ENCODE measurements around the gene INSL6. TPM values are rescaled to one million over a fixed set of nuclear protein-coding genes. Genes with fewer than 3 reads are reported as not detected.

The INSL6 gene, protein sequence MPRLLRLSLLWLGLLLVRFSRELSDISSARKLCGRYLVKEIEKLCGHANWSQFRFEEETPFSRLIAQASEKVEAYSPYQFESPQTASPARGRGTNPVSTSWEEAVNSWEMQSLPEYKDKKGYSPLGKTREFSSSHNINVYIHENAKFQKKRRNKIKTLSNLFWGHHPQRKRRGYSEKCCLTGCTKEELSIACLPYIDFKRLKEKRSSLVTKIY
- polyA plus RNA-seq (2012; rRNA removed): not detected in 2 replicates
- not detected in 2 replicates for polyA plus RNA-seq (2012; cell fraction: cytosol; rRNA removed)
- not detected in 2 replicates for polyA plus RNA-seq (2012; cell fraction: nucleus; rRNA removed)

DNA sequence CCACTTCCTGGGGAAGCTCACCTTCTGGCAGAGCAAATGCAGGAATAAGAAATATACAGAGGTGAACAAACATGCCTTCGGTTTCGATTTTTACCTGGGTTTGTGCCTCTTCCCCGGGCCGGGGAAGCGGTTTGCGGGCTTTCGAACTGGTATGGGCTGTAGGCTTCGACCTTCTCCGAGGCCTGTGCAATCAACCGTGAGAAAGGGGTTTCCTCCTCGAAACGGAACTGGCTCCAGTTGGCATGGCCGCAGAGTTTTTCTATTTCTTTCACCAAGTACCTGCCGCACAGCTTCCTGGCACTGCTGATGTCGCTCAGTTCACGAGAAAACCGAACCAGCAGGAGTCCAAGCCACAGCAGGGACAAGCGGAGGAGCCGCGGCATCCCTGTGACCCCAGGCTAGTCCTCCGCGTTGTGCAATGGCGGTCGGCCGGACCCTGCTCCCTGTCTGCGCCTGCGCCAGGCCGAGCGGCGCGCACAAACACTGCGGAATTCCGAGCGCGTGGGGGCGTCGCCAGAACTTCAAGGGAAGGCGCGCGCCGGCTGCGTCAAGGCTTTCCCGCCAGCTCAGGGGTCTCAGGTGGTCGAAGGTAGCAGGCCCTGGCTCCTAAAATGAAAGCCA lies at the start of gene INSL6:
Gene INSL6, minus strand, starts transcription at position 420 of the 621 bp plus-strand sequence. Its CDS starts 37 bp downstream, at position 383.
- Histone ChIP-seq H3K9me2 (no peaks in the 10 kb centered on the region), H3K4me2 (no peak within 1 kb of the TSS), H4K20me1 (ENCODE audit: insufficient read depth) (no peaks in the 10 kb centered on the region), H3K36me3 (replicated peaks in 1 of 2; ENCODE audit: control insufficient read depth in 1 of 2, insufficient read depth in 2 of 2, low read length in 1 of 2) (no peaks in the 10 kb centered on the region), H2AFZ (ENCODE audit: low read depth) (peak within 1 kb of the TSS; percentile 34; the same call in 1 of the 2 replicates), H3K4me3 (ENCODE audit: low read depth in 2 of 2, low read length in 1 of 2) (peak within 1 kb of the TSS in 1 of 2 experiments; percentile 40; a peak in 1 of 4 replicates), H3K79me2 (ENCODE audit: insufficient read depth) (no peaks in the 10 kb centered on the region), H3K9ac (no peak within 1 kb of the TSS), H3F3A (replicated peaks; ENCODE audit: insufficient read depth) (no peaks in the 10 kb centered on the region), H3K27ac (ENCODE audit: low read depth in 2 of 2, low read length in 1 of 2) (no peak within 1 kb of the TSS), H3K27me3 (ENCODE audit: insufficient read depth) (no peaks in the 10 kb centered on the region), H3K4me1 (ENCODE audit: control insufficient read depth in 1 of 2, insufficient read depth in 2 of 2, low read depth in 1 of 2, low read length in 1 of 2) (no peaks in the 10 kb centered on the region), H3K9me3 (no peaks in the 10 kb centered on the region)
- ChIA-PET CTCF (interaction anchor here (0.7 to 2.6 kb wide), 34 partner anchors 9 to 1457 kb away, joined by 3 to 71 read pairs (median 4); partner anchors contain the start of genes CD274 and PLGRKT), POLR2A (no interaction called here)
- no peak for DNase-seq
- 89% methylated on average over 43 of the region's 44 CpGs for WGBS (ENCODE audit: low lambda C conversion rate)
- TF ChIP-seq, protein P1, sequence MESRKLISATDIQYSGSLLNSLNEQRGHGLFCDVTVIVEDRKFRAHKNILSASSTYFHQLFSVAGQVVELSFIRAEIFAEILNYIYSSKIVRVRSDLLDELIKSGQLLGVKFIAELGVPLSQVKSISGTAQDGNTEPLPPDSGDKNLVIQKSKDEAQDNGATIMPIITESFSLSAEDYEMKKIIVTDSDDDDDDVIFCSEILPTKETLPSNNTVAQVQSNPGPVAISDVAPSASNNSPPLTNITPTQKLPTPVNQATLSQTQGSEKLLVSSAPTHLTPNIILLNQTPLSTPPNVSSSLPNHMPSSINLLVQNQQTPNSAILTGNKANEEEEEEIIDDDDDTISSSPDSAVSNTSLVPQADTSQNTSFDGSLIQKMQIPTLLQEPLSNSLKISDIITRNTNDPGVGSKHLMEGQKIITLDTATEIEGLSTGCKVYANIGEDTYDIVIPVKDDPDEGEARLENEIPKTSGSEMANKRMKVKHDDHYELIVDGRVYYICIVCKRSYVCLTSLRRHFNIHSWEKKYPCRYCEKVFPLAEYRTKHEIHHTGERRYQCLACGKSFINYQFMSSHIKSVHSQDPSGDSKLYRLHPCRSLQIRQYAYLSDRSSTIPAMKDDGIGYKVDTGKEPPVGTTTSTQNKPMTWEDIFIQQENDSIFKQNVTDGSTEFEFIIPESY (IDR thresholded peaks at IDR 0.05; ENCODE audit: borderline replicate concordance, low read depth): no peak
- TF ChIP-seq RFX5 (IDR thresholded peaks at IDR 0.05; ENCODE audit: low read length): no peak
- TF ChIP-seq FOXM1 (IDR thresholded peaks at IDR 0.05; ENCODE audit: low read depth): no peak
- TF ChIP-seq, protein P2, sequence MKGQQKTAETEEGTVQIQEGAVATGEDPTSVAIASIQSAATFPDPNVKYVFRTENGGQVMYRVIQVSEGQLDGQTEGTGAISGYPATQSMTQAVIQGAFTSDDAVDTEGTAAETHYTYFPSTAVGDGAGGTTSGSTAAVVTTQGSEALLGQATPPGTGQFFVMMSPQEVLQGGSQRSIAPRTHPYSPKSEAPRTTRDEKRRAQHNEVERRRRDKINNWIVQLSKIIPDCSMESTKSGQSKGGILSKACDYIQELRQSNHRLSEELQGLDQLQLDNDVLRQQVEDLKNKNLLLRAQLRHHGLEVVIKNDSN (IDR thresholded peaks at IDR 0.05; ENCODE audit: borderline replicate concordance, low read depth): no peak
- no peak for TF ChIP-seq TEAD4 (IDR thresholded peaks at IDR 0.05; ENCODE audit: borderline replicate concordance, insufficient read depth)
- no peak for TF ChIP-seq SMC3 (IDR thresholded peaks at IDR 0.05; ENCODE audit: low read depth, low read length)
- no peak for TF ChIP-seq TCF12 (IDR thresholded peaks at IDR 0.05)
- TF ChIP-seq NFIC (IDR thresholded peaks at IDR 0.05; ENCODE audit: borderline replicate concordance): no peak
- no peak for TF ChIP-seq MEF2A (IDR thresholded peaks at IDR 0.05; ENCODE audit: borderline replicate concordance, low read depth)
- TF ChIP-seq RXRA (IDR thresholded peaks at IDR 0.05; ENCODE audit: borderline replicate concordance, low read depth): no peak
- no peak for TF ChIP-seq RAD21 (IDR thresholded peaks at IDR 0.05; ENCODE audit: low read length)
- TF ChIP-seq GATA2 (CRISPR knock-in tag; IDR thresholded peaks at IDR 0.05): no peak
- TF ChIP-seq ELF1 (IDR thresholded peaks at IDR 0.05): no peak
- no peak for TF ChIP-seq SIN3A (IDR thresholded peaks at IDR 0.05; ENCODE audit: borderline replicate concordance, low read depth, low read length)
- TF ChIP-seq, protein P3, sequence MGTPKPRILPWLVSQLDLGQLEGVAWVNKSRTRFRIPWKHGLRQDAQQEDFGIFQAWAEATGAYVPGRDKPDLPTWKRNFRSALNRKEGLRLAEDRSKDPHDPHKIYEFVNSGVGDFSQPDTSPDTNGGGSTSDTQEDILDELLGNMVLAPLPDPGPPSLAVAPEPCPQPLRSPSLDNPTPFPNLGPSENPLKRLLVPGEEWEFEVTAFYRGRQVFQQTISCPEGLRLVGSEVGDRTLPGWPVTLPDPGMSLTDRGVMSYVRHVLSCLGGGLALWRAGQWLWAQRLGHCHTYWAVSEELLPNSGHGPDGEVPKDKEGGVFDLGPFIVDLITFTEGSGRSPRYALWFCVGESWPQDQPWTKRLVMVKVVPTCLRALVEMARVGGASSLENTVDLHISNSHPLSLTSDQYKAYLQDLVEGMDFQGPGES (IDR thresholded peaks at IDR 0.05; ENCODE audit: low read depth, low read length): no peak
- no peak for TF ChIP-seq TAF1 (IDR thresholded peaks at IDR 0.05; ENCODE audit: borderline replicate concordance, low read depth, low read length)
- TF ChIP-seq POLR2AphosphoS5 (IDR thresholded peaks at IDR 0.05; ENCODE audit: low read depth, low read length): no peak
- TF ChIP-seq EP300 (IDR thresholded peaks at IDR 0.05; ENCODE audit: borderline replicate concordance in 1 of 2, low read depth in 1 of 2, low read length in 1 of 2): no peak
